Measurements from ENCODE around the gene UCHL5.
"Not testable (repeated sequence)": the region's sequence is repeated elsewhere in the genome, so short reads cannot be mapped to it uniquely, and the experiment has no call there.

The UCHL5 gene

GRCh38 chr1:193011406-193011805 lies 47.8 kb downstream of the UCHL5 start:
- DNase-seq (ENCODE audit: low spot score) = no peak

- DNase-seq (ENCODE audit: low spot score) = no peak
These were observed 49.7 kb downstream of the UCHL5 start for GRCh38 chr1:193009501-193009900.

- no peak for DNase-seq (ENCODE audit: low spot score)
These were observed 53.4 kb downstream of the UCHL5 start for GRCh38 chr1:193005785-193006184.

- DNase-seq (ENCODE audit: low spot score) = no peak
These were observed 60.6 kb downstream of the UCHL5 start for GRCh38 chr1:192998536-192998935.

- DNase-seq (ENCODE audit: low spot score) = no peak
These were observed 65.0 kb downstream of the UCHL5 start for GRCh38 chr1:192994141-192994540.

- no peak for DNase-seq (ENCODE audit: low spot score)
These were observed 65.6 kb downstream of the UCHL5 start for GRCh38 chr1:192993426-192994085.

- not testable (repeated sequence) for DNase-seq (ENCODE audit: low spot score)
These were observed 72.3 kb downstream of the UCHL5 start for GRCh38 chr1:192986748-192987334.

- no peak for DNase-seq (ENCODE audit: low spot score)
These were observed 72.9 kb downstream of the UCHL5 start for GRCh38 chr1:192986110-192986747.

- DNase-seq (ENCODE audit: low spot score) = no peak
These were observed 75.1 kb downstream of the UCHL5 start for GRCh38 chr1:192984080-192984479.

- DNase-seq (ENCODE audit: low spot score) = no peak
These were observed 75.7 kb downstream of the UCHL5 start for GRCh38 chr1:192983349-192983980.

GRCh38 chr1:192980856-192981255 lies 78.3 kb downstream of the UCHL5 start:
- DNase-seq (ENCODE audit: low spot score) = no peak

GRCh38 chr1:192980334-192980733 lies 78.8 kb downstream of the UCHL5 start:
- DNase-seq (ENCODE audit: low spot score) = not testable (repeated sequence)

GRCh38 chr1:192979542-192979941 lies 79.6 kb downstream of the UCHL5 start:
- no peak for DNase-seq (ENCODE audit: low spot score)

GRCh38 chr1:192978195-192978710 lies 80.9 kb downstream of the UCHL5 start:
- DNase-seq (ENCODE audit: low spot score) = no peak

- no peak for DNase-seq (ENCODE audit: low spot score)
These were observed 82.0 kb downstream of the UCHL5 start for GRCh38 chr1:192977089-192977706.

GRCh38 chr1:192976576-192976975 lies 82.6 kb downstream of the UCHL5 start:
- no peak for DNase-seq (ENCODE audit: low spot score)

- DNase-seq (ENCODE audit: low spot score) = no peak
These were observed 84.5 kb downstream of the UCHL5 start for GRCh38 chr1:192974701-192975100.

- DNase-seq (ENCODE audit: low spot score) = no peak
These were observed 85.2 kb downstream of the UCHL5 start for GRCh38 chr1:192973988-192974387.

- no peak for DNase-seq (ENCODE audit: low spot score)
These were observed 86.0 kb downstream of the UCHL5 start for GRCh38 chr1:192973202-192973601.

GRCh38 chr1:192969091-192969490 lies 90.1 kb downstream of the UCHL5 start:
- no peak for DNase-seq (ENCODE audit: low spot score)

- DNase-seq (ENCODE audit: low spot score) = no peak
These were observed 90.8 kb downstream of the UCHL5 start for GRCh38 chr1:192968323-192968722.

- no peak for DNase-seq (ENCODE audit: low spot score)
These were observed 91.3 kb downstream of the UCHL5 start for GRCh38 chr1:192967901-192968300.

All from germinal center (tissue), 1 donor.